DOHH2 (cell line): ENCODE data around the gene TAS2R30.

ENCODE experiments used
- CTCF ChIP-seq: fragments of 200-600 bp; sonication (generic); IDR thresholded peaks from one replicate; pipeline ENCODE4 v1.5.1; 2014; ENCODE audit warnings: antibody characterized with exemption, mild to moderate bottlenecking, low read depth, low read length; ENCODE audit not compliant: poor library complexity, severe bottlenecking
- EZH2phosphoT487 ChIP-seq: fragments of 200-600 bp; sonication (generic); IDR thresholded peaks from 2 replicates; pipeline ENCODE4 v1.6.1; 2017; ENCODE audit warnings: borderline replicate concordance, mild to moderate bottlenecking, antibody characterized with exemption, low read length, moderate library complexity, mixed read lengths

DNA sequence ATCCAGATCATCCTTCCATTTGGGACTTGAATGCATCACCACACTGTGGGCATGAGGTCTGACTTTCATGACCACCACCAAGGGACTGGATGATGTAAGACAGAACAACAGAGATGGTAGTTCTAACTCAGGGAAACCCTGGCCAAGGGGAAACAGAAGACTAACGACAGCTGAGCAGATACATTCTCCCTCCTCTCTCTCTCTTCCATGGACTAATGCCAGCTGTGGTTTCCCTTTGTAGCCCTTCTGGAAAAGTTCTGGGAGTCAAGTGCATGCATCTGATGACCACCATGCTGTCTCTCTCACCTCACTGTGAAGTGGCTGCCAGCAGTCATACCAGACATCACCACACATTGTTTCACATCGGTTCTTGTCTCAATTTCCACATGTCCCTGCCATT, 3.4 kb downstream of the TAS2R30 start:
- TF ChIP-seq CTCF = no peak
- TF ChIP-seq EZH2phosphoT487 = no peak
